Calu3 (cell line): ENCODE data around the gene BCR. TPM values are rescaled to one million over a fixed set of nuclear protein-coding genes. Genes with fewer than 3 reads are reported as not detected.

Experiments
- BruUV-seq: library from RNA; stranded (reverse); fragments of 400-500 nt; replicated peaks from 2 replicates; lab custom pipeline; 2021; lab: Mats Ljungman, UMichigan
- CTCF ChIA-PET: fragments of 300-600 bp; sonication (Branson Sonifier 250); formaldehyde crosslinking; loops from one replicate; lab custom pipeline; 2022; ENCODE audit warnings: antibody characterized with exemption; lab: Charles Lee
- DNase-seq: peaks from one replicate; pipeline ENCODE4 v3.0.0; 2022
- H3K27ac Mint-ChIP-seq: one replicate; pipeline ENCODE4 v1.8.0; 2022; ENCODE audit warnings: mixed read lengths; ENCODE audit not compliant: unreplicated experiment
- H3K27me3 Mint-ChIP-seq: one replicate; pipeline ENCODE4 v1.8.0; 2022; ENCODE audit warnings: mixed read lengths; ENCODE audit not compliant: unreplicated experiment
- H3K36me3 Mint-ChIP-seq: one replicate; pipeline ENCODE4 v1.8.0; 2022; ENCODE audit warnings: mild to moderate bottlenecking, moderate library complexity, mixed read lengths; ENCODE audit not compliant: insufficient read depth, unreplicated experiment
- H3K4me1 Mint-ChIP-seq: one replicate; pipeline ENCODE4 v1.8.0; 2022; ENCODE audit warnings: mild to moderate bottlenecking, low read depth, mixed read lengths; ENCODE audit not compliant: unreplicated experiment
- H3K4me3 Mint-ChIP-seq: one replicate; pipeline ENCODE4 v1.8.0; 2022; ENCODE audit warnings: mild to moderate bottlenecking, low read depth, moderate library complexity, mixed read lengths; ENCODE audit not compliant: unreplicated experiment
- H3K9me3 Mint-ChIP-seq: one replicate; pipeline ENCODE4 v1.8.0; 2022; ENCODE audit warnings: low read depth, mixed read lengths; ENCODE audit not compliant: unreplicated experiment
- CTCF ChIP-seq: fragments of 200-600 bp; IDR thresholded peaks from one replicate; pipeline ENCODE4 v1.8.0; 2022; ENCODE audit warnings: antibody characterized with exemption; ENCODE audit not compliant: unreplicated experiment
- intact Hi-C: fragments of 100-400 bp; cut with micrococcal nuclease; formaldehyde crosslinking; loops from one replicate; pipeline ENCODE4 v1.10.0; 2022; ENCODE audit not compliant: unreplicated experiment
- total RNA-seq: library from RNA; stranded (reverse); gene quantifications from 2 replicates; pipeline ENCODE4 v1.2.3, GENCODE V29; 2022

BCR gene
- total RNA-seq, 1 experiment from 2014 or later, result 83.6 TPM

- no peaks in the 10 kb centered on the region for H3K9me3 Mint-ChIP-seq
These were observed 59.1 kb downstream of the BCR start for GRCh38 chr22:23239429-23239828.

GRCh38 chr22:23240639-23241389 is 60.5 kb downstream of the BCR start:
- no peak overlapping the region for H3K27ac Mint-ChIP-seq
- H3K4me3 Mint-ChIP-seq, result no peak overlapping the region

More at GRCh38 chr22:23239429-23239828, 59.1 kb downstream of the BCR start:
- BruUV-seq, result no TSS peak
- H3K4me3 Mint-ChIP-seq, result no peak overlapping the region
- no peak for DNase-seq
- intact Hi-C loops, result no loop called here
- no peak overlapping the region for H3K27ac Mint-ChIP-seq
- H3K36me3 Mint-ChIP-seq, result peaks cover 18% of the 10 kb centered on the region
- no peaks in the 10 kb centered on the region for H3K27me3 Mint-ChIP-seq
- CTCF ChIA-PET, result no interaction called here
- peaks cover 31% of the 10 kb centered on the region for H3K4me1 Mint-ChIP-seq
- TF ChIP-seq CTCF, result no peak

GRCh38 chr22:23241562-23242472 is 61.5 kb downstream of the BCR start:
- H3K4me1 Mint-ChIP-seq, result peaks cover 41% of the 10 kb centered on the region
- no peak for DNase-seq
- peaks cover 21% of the 10 kb centered on the region for H3K36me3 Mint-ChIP-seq
- no TSS peak for BruUV-seq
- H3K27me3 Mint-ChIP-seq, result no peaks in the 10 kb centered on the region
- CTCF ChIA-PET, result interaction anchor here (0.7 kb wide), 1 partner anchor 19 kb away, joined by 3 read pairs; no protein-coding TSS in a partner anchor
- intact Hi-C loops, result loop anchor here (10.0 kb wide), 1 partner anchor 57 kb away; the partner anchor contains the start of gene BCR
- no peak overlapping the region for H3K4me3 Mint-ChIP-seq
- TF ChIP-seq CTCF, result no peak
- no peak overlapping the region for H3K27ac Mint-ChIP-seq
- no peaks in the 10 kb centered on the region for H3K9me3 Mint-ChIP-seq

More at GRCh38 chr22:23240639-23241389, 60.5 kb downstream of the BCR start:
- Mint-ChIP-seq H3K9me3 (no peaks in the 10 kb centered on the region), H3K4me1 (peaks cover 41% of the 10 kb centered on the region), H3K27me3 (no peaks in the 10 kb centered on the region), H3K36me3 (peaks cover 17% of the 10 kb centered on the region)
- intact Hi-C loops, result loop anchor here (10.0 kb wide), 1 partner anchor 56 kb away; the partner anchor contains the start of gene BCR
- TF ChIP-seq CTCF, result no peak
- no TSS peak for BruUV-seq
- peak; percentile 24 for DNase-seq
- CTCF ChIA-PET, result no interaction called here

GRCh38 chr22:23242473-23243001 is 62.2 kb downstream of the BCR start:
- H3K9me3 Mint-ChIP-seq, result no peaks in the 10 kb centered on the region
- no peak overlapping the region for H3K27ac Mint-ChIP-seq
- H3K36me3 Mint-ChIP-seq, result peaks cover 20% of the 10 kb centered on the region
- no peak overlapping the region for H3K4me3 Mint-ChIP-seq
- no peak for TF ChIP-seq CTCF
- intact Hi-C loops, result loop anchor here (10.0 kb wide), 1 partner anchor 58 kb away; the partner anchor contains the start of gene BCR
- no peak for DNase-seq
- CTCF ChIA-PET, result interaction anchor here (0.7 kb wide), 1 partner anchor 19 kb away, joined by 3 read pairs; no protein-coding TSS in a partner anchor
- H3K4me1 Mint-ChIP-seq, result peaks cover 48% of the 10 kb centered on the region
- BruUV-seq, result no TSS peak
- H3K27me3 Mint-ChIP-seq, result no peaks in the 10 kb centered on the region
